GM21360 (cell line): ENCODE data around the gene IDS.
"Not testable (repeated sequence)": the region's sequence is repeated elsewhere in the genome, so short reads cannot be mapped to it uniquely, and the experiment has no call there.

Experiments
- ATAC-seq: cut with Tn5 transposase; IDR thresholded peaks from one replicate; pipeline ENCODE4 v1.9.1; 2021; ENCODE audit warnings: mild to moderate bottlenecking, moderate library complexity; ENCODE audit not compliant: unreplicated experiment

IDS gene

GRCh38 chrX:149528381-149528780 is 23.3 kb upstream of the IDS start:
- no peak for ATAC-seq

DNA sequence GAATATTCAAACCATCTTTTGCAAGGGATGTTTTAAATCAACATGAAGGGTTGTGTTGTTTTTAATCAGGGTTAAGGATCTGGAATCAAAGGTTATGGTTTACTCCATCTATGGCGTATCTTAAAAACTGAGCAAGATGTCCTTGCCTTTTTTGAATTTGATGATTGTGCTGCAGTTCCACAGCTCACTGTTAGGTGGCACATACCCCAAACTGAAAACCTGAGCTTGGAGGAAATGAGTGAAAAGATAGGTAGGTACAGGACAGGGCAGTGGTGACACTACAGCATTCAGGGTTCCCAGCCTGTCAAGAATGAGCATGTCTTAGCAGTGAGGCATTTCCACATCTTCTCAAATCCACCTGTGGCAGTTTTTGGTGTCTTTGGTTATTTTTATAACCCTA is 22.6 kb upstream of the IDS start:
- no peak for ATAC-seq

DNA sequence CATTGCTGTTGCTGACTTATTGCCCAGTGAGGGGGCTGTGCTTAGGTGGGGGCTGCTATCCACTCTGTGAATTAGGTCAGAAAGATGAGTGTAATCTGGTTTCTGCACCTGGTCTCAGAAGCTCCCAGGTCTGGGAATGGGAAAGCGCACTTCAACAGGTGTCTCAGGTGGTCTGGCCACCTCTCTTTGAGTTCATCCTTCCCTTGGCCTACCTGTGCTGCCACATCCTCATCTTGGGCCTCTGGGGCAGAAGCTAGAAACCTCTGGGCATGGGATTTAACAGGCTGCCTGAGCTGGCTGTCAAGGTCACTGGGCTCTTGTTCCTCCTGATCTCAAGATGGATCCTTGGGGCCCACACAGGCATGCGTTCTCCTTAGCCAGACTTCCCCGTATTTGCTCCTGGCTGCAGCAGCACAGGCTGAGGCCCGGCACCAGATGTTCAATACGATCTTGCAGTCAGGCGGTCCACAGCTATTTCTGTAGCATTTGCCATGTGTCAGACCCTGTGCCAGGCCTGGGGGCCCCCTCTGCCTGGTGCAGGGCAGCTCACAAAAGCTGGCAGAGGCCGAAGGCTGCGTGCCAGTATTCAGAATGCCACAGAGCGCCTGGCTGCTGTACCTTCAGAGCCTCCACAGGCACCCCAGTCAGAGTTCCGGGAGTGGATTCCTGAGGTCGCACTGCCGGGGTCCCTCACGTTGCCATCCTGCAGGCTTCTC is 21.4 kb upstream of the IDS start:
- not testable (repeated sequence) for ATAC-seq

DNA sequence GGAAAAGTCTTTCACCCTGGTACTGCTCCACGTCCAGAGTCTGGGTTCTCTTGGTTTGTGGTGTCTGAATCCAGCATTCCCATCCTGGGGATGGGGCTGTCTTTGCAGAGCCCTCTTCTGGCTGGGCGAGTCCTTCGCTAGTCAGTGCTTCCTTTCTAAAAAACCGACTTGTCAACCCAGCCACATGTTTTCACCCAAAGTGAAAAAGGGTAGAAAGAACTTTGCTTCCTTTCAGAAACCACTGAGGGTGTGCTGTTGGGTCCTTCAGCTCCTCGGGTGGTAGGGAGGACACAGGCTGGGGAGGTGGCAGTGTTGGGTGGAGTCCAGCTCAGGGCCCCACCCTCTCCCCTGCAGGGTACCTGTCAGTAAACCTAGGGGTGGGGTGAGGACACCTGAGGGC is 20.8 kb upstream of the IDS start:
- ATAC-seq = peak; percentile 34

DNA sequence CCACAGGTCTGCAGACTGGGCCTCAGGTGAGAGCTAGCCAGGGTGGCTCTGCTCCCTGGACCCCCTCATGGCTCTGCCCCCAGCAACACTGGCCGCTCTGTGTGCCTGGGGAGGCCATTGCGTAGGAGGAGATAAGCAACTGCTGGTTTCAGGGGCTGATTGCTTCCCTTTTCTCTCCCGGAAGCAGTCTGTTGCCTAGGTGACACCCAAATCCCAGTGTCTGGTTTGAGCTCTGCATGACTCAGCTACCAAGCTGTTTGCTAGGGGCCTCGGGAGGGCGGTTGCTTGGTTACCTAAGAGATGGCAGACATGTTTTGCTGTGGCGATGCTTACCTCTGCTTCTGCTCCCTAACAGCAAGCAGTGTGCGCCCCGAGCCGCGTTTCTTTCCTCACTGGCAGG is 20.3 kb upstream of the IDS start:
- ATAC-seq = peak; percentile 90

DNA sequence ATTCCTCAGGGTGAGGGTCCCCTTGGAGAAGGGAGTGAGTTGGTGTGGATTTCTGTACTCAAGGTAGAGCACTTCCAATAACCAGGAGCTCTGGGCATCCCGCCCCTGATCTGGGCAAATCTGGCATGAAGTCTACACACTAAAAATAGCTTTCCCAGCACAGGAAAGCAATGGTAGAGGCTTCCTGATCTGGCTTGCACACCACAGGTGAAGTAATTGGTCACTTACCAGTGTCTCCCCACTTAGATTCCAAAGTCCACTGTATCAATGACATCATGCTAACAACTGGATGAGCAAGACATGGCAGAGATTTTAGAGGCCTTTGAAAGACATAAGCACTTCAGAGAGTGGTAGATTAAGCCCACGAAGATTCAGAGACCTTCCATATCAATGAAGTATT is 17.8 kb upstream of the IDS start:
- no peak for ATAC-seq

DNA sequence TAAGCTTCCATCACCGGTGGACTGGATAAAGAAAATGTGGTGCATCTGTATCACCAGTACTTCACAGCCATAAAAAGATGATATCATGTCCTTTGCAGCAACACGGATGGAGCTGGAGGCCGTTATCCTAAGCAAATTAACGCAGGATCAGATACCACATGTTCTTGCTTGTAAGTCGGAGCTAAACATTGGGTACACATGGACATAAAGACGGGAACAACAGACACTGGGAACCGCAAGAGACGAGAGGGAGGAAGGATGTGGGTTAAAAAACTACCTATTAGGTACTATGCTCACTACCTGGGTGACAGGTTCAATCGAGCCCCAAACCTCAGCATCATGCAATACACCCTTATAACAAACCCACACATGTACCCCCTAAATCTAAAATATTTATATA is 16.3 kb upstream of the IDS start:
- no peak for ATAC-seq

DNA sequence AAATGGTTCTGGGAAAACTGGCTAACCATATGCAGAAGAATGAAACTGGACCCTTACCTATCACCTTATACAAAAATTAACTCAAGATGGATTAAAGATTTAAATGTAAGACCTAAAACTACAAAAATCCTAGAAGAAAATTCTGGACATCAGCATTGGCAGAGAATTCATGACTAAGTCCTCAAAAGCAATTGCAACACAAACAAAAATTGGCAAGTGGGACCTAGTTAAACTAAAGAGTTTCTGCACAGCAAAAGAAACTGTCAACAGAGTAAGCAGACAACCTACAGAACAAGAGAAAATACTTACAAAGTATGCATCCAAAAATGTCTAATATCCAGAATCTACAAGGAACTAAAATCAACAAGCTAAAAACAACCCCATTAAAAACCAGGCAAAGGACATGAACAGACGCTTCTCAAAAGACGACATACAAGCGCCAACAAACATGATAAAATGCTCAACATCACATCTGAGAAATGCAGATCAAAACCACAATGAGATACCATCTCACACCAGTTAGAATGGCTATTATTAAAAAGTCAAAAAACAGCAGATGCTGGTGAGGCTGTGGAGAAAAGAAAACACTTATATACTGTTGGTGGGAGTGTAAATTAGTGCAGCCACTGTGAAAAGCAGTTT is 15.7 kb upstream of the IDS start:
- ATAC-seq = not testable (repeated sequence)

- no peak for ATAC-seq
Measured at GRCh38 chrX:149518236-149518635, 13.1 kb upstream of the IDS start.

DNA sequence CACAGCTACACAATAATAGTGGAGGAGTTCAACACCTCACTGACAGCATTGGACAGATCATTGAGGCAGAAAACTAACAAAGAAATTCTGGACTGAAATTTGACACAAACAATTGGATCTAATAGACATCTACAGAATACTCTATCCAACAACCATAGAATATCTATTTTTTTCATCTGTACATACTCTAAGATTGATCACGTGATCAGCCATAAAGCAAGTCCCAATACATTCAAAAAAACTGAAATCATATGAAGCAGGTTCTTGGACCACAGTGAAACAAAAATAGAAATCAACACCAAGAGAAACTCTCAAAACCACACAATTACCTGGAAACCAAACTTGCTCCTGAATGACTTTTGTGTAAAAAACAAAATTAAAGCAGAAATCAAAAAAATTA is 12.2 kb upstream of the IDS start:
- ATAC-seq = no peak

GRCh38 chrX:149516604-149517003 is 11.5 kb upstream of the IDS start:
- no peak for ATAC-seq

DNA sequence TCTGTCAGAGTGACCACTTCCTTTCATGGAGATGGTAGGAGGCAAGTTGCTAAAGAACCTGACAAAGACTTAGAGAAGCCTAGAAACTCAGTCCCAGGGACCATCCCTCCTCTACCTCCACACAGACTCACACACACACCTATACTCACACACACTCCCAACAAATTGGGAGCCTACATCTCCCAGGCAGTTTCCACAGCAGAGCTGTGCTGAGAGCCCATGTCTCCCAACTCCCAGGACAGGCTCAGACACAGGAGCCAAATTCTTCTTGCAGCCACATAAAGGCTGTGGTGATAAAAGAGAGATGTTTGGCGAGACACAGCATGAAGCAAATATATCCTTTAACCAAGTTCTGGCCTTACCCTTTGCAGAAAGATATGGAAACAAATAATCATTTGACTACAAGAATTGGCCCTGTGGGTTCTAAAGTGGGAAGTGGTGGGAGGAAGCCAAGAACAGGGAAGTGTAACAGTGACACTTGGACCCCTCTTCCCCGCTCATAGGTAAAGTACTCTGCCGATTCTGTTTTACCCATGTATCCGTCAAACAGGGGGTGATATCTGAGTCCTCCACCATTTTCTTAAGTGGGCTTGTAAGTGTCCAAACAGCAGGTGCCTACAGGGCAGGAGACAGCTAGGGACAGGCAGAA is 11.0 kb upstream of the IDS start:
- ATAC-seq = no peak

DNA sequence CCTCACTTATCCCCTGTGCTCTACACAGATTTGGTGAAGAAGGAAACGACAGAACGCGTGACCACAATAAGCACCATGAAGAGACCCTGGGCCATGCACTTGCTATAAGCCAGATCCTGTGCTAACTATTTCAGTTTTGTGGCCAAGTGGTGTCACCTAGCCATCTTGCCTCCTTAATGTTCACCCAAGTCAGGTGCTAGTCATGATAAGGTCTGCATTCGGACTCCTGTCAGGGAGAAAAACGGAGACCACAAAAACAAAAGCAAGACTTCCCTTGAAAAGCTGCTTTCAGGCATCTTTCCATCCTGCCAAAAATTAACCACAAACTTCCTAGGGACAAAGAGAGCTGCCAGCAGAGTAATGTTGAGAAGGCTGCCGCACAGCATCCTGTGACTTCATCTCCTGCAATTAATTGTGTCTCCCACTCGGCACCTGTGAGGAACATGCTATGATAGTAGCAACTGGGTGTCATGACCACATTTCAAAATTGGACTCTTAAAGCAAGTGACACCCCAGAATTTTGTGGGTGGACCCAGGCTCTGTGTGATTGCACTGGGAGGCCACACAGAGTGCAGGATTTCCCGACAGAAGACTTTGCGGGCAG is 8.8 kb upstream of the IDS start:
- ATAC-seq = no peak

GRCh38 chrX:149512225-149512885 is 7.2 kb upstream of the IDS start:
- ATAC-seq = peak; percentile 83

DNA sequence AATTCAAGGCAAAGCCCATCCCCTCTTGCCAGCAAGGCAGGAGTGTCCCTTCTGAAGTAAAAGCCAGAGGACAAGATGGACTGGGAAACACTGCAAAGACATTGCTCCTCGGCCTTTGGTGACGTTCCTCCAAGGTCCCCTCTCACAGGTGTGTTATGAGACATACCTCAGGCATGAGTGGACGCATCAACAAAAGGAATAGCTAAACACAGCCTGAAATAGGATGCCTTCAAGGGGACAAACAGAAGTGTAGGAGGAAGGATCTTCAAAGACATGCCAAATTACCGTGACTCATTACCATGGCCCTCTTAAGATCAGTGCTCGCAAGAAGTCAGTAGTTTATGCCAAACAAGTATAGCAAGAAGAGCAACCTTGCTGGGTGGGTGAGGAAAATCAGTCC is 6.0 kb upstream of the IDS start:
- ATAC-seq = no peak

- ATAC-seq = peak; percentile 42
Measured at GRCh38 chrX:149510386-149510785, 5.3 kb upstream of the IDS start.

- no peak for ATAC-seq
Measured at GRCh38 chrX:149508467-149508866, 3.4 kb upstream of the IDS start.

DNA sequence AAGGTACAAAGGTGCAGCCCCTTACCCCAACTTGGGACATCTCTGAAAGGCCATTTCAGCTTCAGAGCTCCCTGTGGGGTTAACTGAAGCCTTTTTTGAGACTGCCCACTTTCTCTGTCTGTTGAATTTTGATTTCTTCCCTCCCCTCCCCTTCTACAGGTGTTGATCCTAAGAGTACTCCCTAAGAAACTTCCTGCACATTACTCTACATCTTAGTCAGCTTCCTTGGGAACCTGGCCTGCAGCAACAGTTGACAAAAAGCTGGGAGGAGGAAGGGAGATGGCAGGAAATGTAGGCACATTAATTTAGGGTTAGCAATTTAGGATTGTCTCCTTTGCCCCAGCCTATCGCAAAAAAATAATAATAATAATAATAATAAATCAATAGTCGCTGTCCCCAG is 1.2 kb upstream of the IDS start:
- no peak for ATAC-seq

DNA sequence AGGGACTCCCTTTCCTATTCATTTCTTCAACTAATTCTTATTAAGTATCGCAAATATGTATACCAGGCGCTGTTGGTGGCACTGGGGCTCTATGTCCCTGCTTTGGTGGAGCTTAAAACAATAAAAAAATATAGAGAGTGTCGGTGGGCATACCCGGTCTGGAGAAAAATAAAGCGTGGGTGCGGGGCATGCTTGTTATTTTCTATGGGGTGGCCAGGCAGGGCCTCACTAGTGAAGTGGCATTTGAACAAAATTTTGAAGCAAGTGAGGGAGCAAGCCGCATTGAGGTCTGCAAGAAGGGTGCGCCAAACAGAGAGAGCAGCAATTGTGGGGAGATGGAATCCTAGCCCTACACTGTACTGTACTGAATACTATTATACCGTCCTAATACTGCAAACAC is 565 bp upstream of the IDS start:
- ATAC-seq = no peak

GRCh38 chrX:149504226-149504914 is 736 bp downstream of the IDS start:
- peak; percentile 50 for ATAC-seq

DNA sequence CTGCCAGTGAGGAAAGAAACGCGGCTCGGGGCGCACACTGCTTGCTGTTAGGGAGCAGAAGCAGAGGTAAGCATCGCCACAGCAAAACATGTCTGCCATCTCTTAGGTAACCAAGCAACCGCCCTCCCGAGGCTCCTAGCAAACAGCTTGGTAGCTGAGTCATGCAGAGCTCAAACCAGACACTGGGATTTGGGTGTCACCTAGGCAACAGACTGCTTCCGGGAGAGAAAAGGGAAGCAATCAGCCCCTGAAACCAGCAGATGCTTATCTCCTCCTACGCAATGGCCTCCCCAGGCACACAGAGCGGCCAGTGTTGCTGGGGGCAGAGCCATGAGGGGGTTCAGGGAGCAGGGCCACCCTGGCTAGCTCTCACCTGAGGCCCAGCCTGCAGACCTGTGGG is 1.7 kb downstream of the IDS start:
- ATAC-seq = peak; percentile 72
